ENCODE measurements around the gene ADIRF.
"Not testable (repeated sequence)": the region's sequence is repeated elsewhere in the genome, so short reads cannot be mapped to it uniquely, and the experiment has no call there.

Gene ADIRF

DNA sequence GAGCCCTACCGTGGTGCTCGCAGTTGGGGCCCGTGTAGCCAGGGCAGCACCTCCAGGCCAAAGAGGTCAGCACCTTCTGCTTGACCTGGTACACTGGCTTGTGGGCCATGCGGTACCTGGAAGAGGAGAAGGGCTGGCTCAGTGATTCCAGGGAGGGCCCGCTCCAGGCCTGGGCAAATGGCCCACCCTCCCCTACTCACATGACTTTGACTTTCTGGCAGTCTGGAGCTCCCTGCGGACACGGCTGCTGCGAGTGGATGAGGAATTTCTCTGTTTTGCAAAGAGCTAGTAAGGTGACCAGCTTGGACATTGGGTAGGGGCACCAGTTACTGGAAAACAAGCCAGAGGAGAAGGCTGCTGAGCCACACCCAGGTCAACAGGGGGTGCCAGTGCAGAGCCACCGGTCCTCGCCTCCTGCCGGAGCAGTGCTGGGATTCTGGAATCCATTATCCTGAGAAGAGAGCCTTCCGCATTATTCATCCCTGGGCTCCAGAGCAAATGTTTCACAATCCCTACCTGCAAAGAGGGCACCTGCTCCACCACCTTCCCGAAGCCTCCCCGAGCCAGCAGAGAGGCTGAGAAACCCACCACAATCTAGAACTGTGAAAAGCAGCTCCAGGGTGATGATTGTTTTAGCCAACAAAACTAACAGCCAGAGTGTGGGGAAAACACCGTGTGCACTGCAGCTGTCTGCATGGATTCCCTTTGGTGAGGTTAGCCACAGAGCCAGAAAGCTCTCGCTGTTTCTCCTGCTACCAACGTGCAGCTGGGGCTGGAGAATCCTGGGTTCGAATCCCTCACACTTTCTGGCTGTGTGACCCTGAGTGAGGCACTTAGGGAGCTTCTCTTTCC lies 22.7 kb upstream of the ADIRF start:
- no peak overlapping the region for H3K27ac ChIP-seq
- ChIA-PET POLR2A (ENCODE audit: low non-redundant PET) (interaction anchor here (1.7 to 1.8 kb wide), 2 partner anchors 15 to 23 kb away, joined by 4 to 8 read pairs; partner anchors contain the start of gene ADIRF), CTCF (interaction anchor here (0.7 to 1.4 kb wide), 2 partner anchors 15 to 23 kb away, joined by 4 to 5 read pairs; no protein-coding TSS in a partner anchor)
- DNase-seq (ENCODE audit: low spot score): no peak
- TF ChIP-seq, protein P1, sequence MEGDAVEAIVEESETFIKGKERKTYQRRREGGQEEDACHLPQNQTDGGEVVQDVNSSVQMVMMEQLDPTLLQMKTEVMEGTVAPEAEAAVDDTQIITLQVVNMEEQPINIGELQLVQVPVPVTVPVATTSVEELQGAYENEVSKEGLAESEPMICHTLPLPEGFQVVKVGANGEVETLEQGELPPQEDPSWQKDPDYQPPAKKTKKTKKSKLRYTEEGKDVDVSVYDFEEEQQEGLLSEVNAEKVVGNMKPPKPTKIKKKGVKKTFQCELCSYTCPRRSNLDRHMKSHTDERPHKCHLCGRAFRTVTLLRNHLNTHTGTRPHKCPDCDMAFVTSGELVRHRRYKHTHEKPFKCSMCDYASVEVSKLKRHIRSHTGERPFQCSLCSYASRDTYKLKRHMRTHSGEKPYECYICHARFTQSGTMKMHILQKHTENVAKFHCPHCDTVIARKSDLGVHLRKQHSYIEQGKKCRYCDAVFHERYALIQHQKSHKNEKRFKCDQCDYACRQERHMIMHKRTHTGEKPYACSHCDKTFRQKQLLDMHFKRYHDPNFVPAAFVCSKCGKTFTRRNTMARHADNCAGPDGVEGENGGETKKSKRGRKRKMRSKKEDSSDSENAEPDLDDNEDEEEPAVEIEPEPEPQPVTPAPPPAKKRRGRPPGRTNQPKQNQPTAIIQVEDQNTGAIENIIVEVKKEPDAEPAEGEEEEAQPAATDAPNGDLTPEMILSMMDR (conservative IDR thresholded peaks at IDR 0.05; ENCODE audit: low read depth): no peak

DNA sequence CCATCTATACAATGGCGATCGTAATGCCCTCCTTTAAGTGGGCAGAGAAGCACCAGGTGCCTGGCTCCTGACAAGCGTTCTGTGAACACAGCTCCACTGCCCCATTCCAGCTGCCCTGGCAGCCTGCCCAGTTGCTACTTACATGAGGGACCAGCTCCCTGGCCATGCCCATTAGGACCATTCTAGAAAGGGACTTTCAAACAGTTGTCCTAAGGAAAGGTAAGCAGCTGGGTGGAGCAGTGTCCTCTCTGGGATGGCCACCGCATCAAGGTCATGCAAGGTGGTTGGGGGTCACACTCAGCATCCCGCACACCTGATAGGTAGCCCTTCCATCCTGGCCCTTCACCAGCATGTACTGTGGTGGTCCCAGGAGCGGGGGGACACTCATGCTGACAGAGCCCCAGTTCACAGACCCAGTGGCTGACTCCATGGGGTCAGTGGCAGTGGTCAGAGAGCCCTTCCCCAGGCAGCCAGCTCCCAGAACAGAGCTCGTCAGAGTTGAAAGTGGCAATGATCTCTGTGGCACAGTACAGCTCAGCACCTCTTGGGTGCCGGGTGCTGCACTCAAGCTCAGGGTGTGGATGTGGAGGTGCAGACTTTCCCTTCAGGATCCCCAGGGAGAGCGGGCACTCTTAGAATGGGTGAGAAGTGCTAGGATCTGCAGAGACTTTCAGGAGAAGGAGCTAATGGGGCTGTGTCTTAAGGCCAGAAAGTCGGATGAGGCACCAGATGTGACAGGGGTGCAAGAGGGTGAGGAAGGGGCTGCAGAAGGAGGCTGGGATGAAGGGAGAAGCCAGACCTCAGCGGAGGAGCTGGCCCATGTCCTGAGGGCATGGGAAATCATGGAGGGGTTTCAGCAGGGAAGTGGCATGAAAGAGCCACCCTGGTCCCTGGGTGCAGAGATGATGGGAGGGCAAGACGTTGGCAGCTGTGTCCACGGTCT lies 21.8 kb upstream of the ADIRF start:
- TF ChIP-seq, protein P1 (conservative IDR thresholded peaks at IDR 0.05; ENCODE audit: low read depth): no peak
- CTCF ChIA-PET: interaction anchor here (0.6 to 1.4 kb wide), 4 partner anchors 14 to 973 kb away, joined by 4 to 5 read pairs (median 4); no protein-coding TSS in a partner anchor
- no peak overlapping the region for H3K27ac ChIP-seq
- DNase-seq (ENCODE audit: low spot score): no peak
- POLR2A ChIA-PET (ENCODE audit: low non-redundant PET): interaction anchor here (1.7 to 1.8 kb wide), 2 partner anchors 14 to 22 kb away, joined by 4 to 8 read pairs; partner anchors contain the start of gene ADIRF

DNA sequence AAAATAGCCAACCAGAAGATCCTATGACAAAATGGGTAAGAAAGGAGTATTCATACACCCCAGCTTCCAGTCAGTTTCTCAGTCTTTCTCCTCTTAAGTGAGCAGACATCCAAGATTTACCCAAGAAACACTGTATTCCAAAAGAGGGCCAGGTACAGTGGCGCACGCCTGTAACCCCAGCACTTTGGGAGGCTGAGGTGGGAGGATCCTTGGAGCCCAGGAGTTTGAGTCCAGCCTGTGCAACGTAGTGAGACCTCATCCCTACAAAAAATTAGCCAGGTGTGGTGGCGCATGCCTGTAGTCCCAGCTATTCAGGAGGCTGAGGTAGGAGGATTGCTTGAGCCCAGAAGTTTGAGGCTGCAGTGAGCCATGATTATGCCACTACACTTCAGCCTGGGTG lies 20.5 kb upstream of the ADIRF start:
- CTCF ChIA-PET: interaction anchor here (1.2 kb wide), 1 partner anchor 12 kb away, joined by 4 read pairs; no protein-coding TSS in a partner anchor
- POLR2A ChIA-PET (ENCODE audit: low non-redundant PET); H3K27ac ChIP-seq; DNase-seq (ENCODE audit: low spot score): not testable (repeated sequence)

DNA sequence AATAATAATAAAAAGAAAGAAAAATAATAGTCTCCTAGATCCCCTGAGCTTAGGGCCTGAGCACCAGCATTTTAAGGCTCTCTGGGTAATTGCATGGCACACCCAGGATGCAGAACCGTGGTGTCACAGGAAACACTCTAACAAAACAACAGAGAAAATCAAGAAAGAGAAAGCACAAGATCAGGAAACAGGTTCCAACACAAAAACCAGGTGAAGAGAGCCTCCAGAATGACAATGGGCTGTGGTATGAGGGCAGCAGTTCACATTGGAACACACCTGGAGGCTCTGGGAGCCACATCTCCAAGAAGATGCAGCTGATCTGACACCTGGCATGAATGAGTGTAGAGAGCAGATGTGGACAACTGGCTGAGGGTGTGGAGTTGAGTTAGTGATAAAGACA lies 17.9 kb upstream of the ADIRF start:
- TF ChIP-seq, protein P1 (conservative IDR thresholded peaks at IDR 0.05; ENCODE audit: low read depth): no peak
- CTCF ChIA-PET: interaction anchor here (1.0 kb wide), 1 partner anchor 10 kb away, joined by 4 read pairs; no protein-coding TSS in a partner anchor
- DNase-seq (ENCODE audit: low spot score): no peak
- POLR2A ChIA-PET (ENCODE audit: low non-redundant PET): no interaction called here
- H3K27ac ChIP-seq: no peak overlapping the region

DNA sequence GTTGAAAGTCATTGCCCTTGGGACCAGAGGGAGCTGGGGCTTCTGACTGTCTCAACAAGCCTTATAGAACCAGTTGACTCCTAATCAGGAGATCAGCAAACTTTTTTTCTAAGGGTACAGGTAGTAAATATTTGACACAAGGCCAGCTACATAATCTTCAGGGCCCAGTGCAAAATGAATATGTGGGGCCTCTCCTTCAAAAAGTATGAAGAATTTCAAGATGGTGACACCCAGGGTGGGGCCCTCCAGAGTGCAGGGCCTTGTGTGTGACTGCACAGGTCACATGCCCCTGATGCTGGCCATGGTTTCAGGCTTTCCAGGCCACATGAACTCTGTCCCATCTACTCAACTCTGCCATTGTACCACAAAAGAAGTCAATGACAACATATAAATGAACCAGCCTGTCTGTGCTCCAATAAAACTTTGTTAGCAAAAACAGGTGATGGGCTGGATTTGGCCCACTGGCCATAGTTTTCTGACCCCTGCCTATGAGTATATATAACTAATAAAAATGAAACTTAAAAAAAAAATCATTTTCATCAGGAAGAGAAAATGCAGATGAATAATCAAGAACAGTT lies 17.0 kb upstream of the ADIRF start:
- ChIA-PET POLR2A (ENCODE audit: low non-redundant PET) (no interaction called here), CTCF (interaction anchor here (0.7 kb wide), 1 partner anchor 12 kb away, joined by 4 read pairs; no protein-coding TSS in a partner anchor)
- TF ChIP-seq, protein P1 (conservative IDR thresholded peaks at IDR 0.05; ENCODE audit: low read depth): no peak
- DNase-seq (ENCODE audit: low spot score): no peak
- H3K27ac ChIP-seq: no peak overlapping the region

DNA sequence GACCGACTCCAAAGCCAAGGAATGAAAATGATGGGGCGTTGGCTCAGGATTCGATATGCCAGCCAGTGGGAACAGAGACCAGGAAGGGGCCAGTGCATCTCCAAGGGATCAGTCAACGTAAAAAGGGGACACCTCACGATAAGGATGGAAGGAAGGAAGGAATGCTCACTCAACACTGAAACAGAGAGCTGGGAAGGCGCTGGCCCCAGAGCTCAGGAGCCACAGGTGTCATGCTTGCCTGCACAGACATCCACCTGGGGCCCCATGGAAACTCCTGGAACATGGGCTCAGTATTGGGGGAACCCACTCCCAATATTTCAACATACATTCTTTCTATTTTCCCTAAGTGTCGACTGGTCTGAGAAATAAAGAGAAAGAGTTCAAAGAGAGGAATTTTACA lies 16.2 kb upstream of the ADIRF start:
- no peak for DNase-seq (ENCODE audit: low spot score)
- no peak overlapping the region for H3K27ac ChIP-seq
- ChIA-PET CTCF (interaction anchor here (0.7 kb wide), 1 partner anchor 11 kb away, joined by 4 read pairs; no protein-coding TSS in a partner anchor), POLR2A (ENCODE audit: low non-redundant PET) (no interaction called here)
- TF ChIP-seq, protein P1 (conservative IDR thresholded peaks at IDR 0.05; ENCODE audit: low read depth): no peak

DNA sequence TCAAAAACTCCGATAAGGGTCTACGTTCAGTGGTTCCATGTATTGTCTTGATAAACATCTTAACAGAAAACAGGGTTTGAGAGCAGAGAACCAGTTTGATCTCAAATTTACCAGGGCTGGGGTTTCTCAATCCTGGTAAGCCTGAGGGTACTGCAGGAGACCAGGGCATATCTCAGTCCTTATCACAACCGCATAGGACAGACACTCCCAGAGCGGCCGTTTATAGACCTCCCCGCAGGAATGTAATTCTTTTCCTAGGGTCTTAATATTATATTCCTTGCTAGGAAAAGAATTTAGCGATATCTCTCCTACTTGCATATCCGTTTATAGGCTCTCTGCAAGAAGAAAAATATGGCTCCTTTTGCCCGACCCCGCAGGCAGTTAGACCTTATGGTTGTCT lies 15.6 kb upstream of the ADIRF start:
- CTCF ChIA-PET; H3K27ac ChIP-seq; POLR2A ChIA-PET (ENCODE audit: low non-redundant PET); DNase-seq (ENCODE audit: low spot score): not testable (repeated sequence)
